CD4-positive, alpha-beta T cell treated with Interferon alpha-2 for 1 hour (primary cell): ENCODE measurements around the gene MCM3AP.

ENCODE experiments used
- DNase-seq, 2 donors: peaks; one replicate each; pipeline ENCODE4 v3.0.0-alpha.2; 2020 to 2022

Gene MCM3AP

GRCh38 chr21:46215436-46216131 is 69.8 kb downstream of the MCM3AP start:
- DNase-seq: no peak

- DNase-seq: no peak
These were observed 70.7 kb downstream of the MCM3AP start for GRCh38 chr21:46214478-46215340.

GRCh38 chr21:46213620-46214286 is 71.7 kb downstream of the MCM3AP start:
- DNase-seq: no peak

- no peak for DNase-seq
These were observed 72.5 kb downstream of the MCM3AP start for GRCh38 chr21:46212721-46213484.

GRCh38 chr21:46211786-46212720 is 73.4 kb downstream of the MCM3AP start:
- DNase-seq: no peak

- DNase-seq: no peak
These were observed 74.0 kb downstream of the MCM3AP start for GRCh38 chr21:46211376-46211775.

- DNase-seq: no peak
These were observed 74.9 kb downstream of the MCM3AP start for GRCh38 chr21:46210378-46211136.

- no peak for DNase-seq
These were observed 76.4 kb downstream of the MCM3AP start for GRCh38 chr21:46208761-46209721.

- DNase-seq: no peak
These were observed 77.4 kb downstream of the MCM3AP start for GRCh38 chr21:46207920-46208591.

- no peak for DNase-seq
These were observed 78.1 kb downstream of the MCM3AP start for GRCh38 chr21:46207006-46207919.

GRCh38 chr21:46206163-46207005 is 79.0 kb downstream of the MCM3AP start:
- no peak for DNase-seq

- no peak for DNase-seq
These were observed 79.6 kb downstream of the MCM3AP start for GRCh38 chr21:46205766-46206162.

- no peak for DNase-seq
These were observed 80.2 kb downstream of the MCM3AP start for GRCh38 chr21:46205166-46205565.

GRCh38 chr21:46203203-46203600 is 82.2 kb downstream of the MCM3AP start:
- no peak for DNase-seq

- DNase-seq: peak in 1 of 2 donors; percentile 12
These were observed 82.7 kb downstream of the MCM3AP start for GRCh38 chr21:46202592-46203202.
